ENCODE data around the gene RNF115. TPM values are rescaled to one million over a fixed set of nuclear protein-coding genes. Genes with fewer than 3 reads are reported as not detected.

The RNF115 gene
- total and polyA plus RNA-seq, 2 of the 8 experiments (the other 6 are each of a cell fraction or from before 2014, with no cell fraction given) = 4.7 to 10.8 TPM

DNA sequence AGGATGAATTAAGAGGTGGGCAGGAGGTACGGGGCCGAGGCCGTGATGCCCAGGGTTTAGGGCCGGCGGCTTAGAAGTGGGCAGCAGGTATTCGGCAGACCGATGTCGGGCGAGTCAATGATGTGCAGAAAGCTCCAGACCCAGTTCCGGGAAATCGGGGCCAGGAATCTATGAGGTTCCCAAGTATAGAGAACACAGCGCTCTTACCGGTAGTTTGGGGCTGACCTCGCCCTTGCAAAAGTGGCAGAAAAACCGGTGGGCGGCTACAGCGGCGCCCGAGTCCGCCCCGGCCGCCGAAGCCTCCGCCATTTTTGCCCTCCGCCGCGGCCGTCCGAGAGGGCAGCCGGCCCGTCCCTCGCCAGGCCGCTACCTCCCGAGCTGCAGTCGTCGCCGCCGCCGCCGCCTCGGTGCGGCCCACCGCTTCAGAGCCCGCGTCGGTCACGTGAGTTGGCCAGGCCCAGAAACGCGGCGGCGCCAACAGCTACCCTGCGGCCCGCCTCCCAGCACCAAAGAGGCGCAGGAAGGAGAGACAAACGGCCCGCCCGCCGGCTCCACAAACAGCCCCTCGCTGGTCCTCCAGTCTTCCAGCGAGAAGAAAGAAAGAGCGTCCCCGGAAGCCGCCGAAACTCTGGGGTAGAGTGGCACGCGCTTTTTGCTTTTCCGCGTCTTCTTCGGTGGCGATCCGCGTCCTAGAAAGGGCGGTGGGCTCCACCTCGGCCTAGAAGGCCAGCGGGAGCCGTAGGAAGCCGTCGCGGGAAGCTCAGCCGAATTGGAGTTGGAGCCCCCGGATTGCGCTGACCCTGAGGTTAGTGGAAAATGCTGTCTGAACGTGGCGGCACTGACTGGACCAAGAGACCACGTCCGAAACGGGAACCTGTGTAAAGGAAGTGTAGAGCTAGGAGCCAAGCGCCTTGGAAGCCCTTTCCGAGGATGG is at the start of gene RNF115, which contains the start of gene POLR3C (continued):
- TF ChIP-seq NRF1 (IDR thresholded peaks at IDR 0.05; ENCODE audit: low read depth, low read length) (no peak), TAF1 (IDR thresholded peaks at IDR 0.05; ENCODE audit: low read depth, low read length) (peak; percentile 86), YY1 (IDR thresholded peaks at IDR 0.05; ENCODE audit: low read depth, low read length) (peak; percentile 77), SP1 (IDR thresholded peaks at IDR 0.05; ENCODE audit: low read depth, low read length) (no peak), EGR1 (IDR thresholded peaks at IDR 0.05; ENCODE audit: borderline replicate concordance, low read depth, low read length) (peak; percentile 22; the same call in 1 of the 2 replicates), KDM1A (IDR thresholded peaks at IDR 0.05; ENCODE audit: borderline replicate concordance, low read length) (no peak), RNF2 (IDR thresholded peaks at IDR 0.05; ENCODE audit: borderline replicate concordance, low read depth, low read length, missing control alignments, poor library complexity, severe bottlenecking) (no peak), RBBP5 (IDR thresholded peaks at IDR 0.05; ENCODE audit: borderline replicate concordance, low read depth, low read length) (peak; percentile 79; the same call in 1 of the 2 replicates), CBX8 (IDR thresholded peaks at IDR 0.05; ENCODE audit: borderline replicate concordance, low read depth, low read length) (no peak), EZH2 (IDR thresholded peaks at IDR 0.05; ENCODE audit: low read depth, low read length, severe bottlenecking) (no peak), CTBP2 (IDR thresholded peaks at IDR 0.05; ENCODE audit: borderline replicate concordance, insufficient read depth, insufficient read length, low read length) (no peak), TBP (IDR thresholded peaks at IDR 0.05; ENCODE audit: low read depth, low read length) (peak; percentile 89), HDAC6 (IDR thresholded peaks at IDR 0.05; ENCODE audit: low read depth, low read length) (no peak), CHD2 (IDR thresholded peaks at IDR 0.05; ENCODE audit: low read length) (no peak), KDM5A (IDR thresholded peaks at IDR 0.05; ENCODE audit: low read length) (no peak), POU5F1 (IDR thresholded peaks at IDR 0.05; ENCODE audit: low read depth, low read length) (no peak), BRCA1 (IDR thresholded peaks at IDR 0.05; ENCODE audit: low read depth, low read length) (no peak), TEAD4 (IDR thresholded peaks at IDR 0.05; ENCODE audit: low read depth, low read length) (no peak), BACH1 (IDR thresholded peaks at IDR 0.05; ENCODE audit: low read length) (no peak), MAFK (IDR thresholded peaks at IDR 0.05; ENCODE audit: low read depth, low read length) (no peak), JUN (IDR thresholded peaks at IDR 0.05; ENCODE audit: low read depth, low read length) (no peak)
- TF ChIP-seq, protein P1, sequence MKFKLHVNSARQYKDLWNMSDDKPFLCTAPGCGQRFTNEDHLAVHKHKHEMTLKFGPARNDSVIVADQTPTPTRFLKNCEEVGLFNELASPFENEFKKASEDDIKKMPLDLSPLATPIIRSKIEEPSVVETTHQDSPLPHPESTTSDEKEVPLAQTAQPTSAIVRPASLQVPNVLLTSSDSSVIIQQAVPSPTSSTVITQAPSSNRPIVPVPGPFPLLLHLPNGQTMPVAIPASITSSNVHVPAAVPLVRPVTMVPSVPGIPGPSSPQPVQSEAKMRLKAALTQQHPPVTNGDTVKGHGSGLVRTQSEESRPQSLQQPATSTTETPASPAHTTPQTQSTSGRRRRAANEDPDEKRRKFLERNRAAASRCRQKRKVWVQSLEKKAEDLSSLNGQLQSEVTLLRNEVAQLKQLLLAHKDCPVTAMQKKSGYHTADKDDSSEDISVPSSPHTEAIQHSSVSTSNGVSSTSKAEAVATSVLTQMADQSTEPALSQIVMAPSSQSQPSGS (IDR thresholded peaks at IDR 0.05; ENCODE audit: low read length) = no peak

Data from H1 (cell line).